ENCODE data around the gene RND2. TPM values are rescaled to one million over a fixed set of nuclear protein-coding genes. Genes with fewer than 3 reads are reported as not detected.

The RND2 gene
- total and polyA plus RNA-seq, 2 experiments from 2014 or later: 18.5 to 22.9 TPM

DNA sequence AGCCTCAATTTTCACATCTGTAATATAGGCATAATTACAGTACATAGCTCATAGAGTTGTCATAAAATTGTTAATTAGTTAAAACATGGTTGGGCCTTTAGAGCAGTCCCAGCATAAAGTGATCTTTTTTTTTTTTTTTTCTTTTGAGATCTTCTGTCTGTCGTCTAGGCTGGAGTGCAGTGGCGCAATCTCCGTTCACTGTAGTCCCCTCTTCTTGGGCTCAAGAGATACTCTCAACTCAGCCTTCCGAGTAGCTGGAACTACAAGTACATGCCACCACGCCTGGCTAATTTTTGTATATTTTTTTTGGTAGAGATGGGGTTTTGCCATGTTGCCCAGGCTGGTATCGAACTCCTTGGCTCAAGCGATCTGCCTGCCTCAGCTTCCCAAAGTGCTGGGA, 31.0 kb downstream of the RND2 start:
- TF ChIP-seq ZNF331 (CRISPR knock-in tag; IDR thresholded peaks at IDR 0.05; ENCODE audit: low read depth) (no peak), STAT1 (IDR thresholded peaks at IDR 0.05; ENCODE audit: unreplicated experiment) (no peak), EZH2phosphoT487 (IDR thresholded peaks at IDR 0.05; ENCODE audit: unreplicated experiment) (no peak), EZH2 (IDR thresholded peaks at IDR 0.05; ENCODE audit: low read depth, unreplicated experiment) (no peak), JUNB (IDR thresholded peaks at IDR 0.05; ENCODE audit: unreplicated experiment) (no peak), CREB1 (CRISPR knock-in tag; IDR thresholded peaks at IDR 0.05; ENCODE audit: low read depth) (no peak), NANOG (IDR thresholded peaks at IDR 0.05; ENCODE audit: borderline replicate concordance) (no peak), ZNF114 (CRISPR knock-in tag; IDR thresholded peaks at IDR 0.05) (no peak), POLR2AphosphoS5 (IDR thresholded peaks at IDR 0.05; ENCODE audit: low read depth) (no peak)
- TF ChIP-seq, protein P1, sequence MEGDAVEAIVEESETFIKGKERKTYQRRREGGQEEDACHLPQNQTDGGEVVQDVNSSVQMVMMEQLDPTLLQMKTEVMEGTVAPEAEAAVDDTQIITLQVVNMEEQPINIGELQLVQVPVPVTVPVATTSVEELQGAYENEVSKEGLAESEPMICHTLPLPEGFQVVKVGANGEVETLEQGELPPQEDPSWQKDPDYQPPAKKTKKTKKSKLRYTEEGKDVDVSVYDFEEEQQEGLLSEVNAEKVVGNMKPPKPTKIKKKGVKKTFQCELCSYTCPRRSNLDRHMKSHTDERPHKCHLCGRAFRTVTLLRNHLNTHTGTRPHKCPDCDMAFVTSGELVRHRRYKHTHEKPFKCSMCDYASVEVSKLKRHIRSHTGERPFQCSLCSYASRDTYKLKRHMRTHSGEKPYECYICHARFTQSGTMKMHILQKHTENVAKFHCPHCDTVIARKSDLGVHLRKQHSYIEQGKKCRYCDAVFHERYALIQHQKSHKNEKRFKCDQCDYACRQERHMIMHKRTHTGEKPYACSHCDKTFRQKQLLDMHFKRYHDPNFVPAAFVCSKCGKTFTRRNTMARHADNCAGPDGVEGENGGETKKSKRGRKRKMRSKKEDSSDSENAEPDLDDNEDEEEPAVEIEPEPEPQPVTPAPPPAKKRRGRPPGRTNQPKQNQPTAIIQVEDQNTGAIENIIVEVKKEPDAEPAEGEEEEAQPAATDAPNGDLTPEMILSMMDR (conservative IDR thresholded peaks at IDR 0.05; ENCODE audit: low read depth in 2 of 2): no peak
- TF ChIP-seq, protein P2, sequence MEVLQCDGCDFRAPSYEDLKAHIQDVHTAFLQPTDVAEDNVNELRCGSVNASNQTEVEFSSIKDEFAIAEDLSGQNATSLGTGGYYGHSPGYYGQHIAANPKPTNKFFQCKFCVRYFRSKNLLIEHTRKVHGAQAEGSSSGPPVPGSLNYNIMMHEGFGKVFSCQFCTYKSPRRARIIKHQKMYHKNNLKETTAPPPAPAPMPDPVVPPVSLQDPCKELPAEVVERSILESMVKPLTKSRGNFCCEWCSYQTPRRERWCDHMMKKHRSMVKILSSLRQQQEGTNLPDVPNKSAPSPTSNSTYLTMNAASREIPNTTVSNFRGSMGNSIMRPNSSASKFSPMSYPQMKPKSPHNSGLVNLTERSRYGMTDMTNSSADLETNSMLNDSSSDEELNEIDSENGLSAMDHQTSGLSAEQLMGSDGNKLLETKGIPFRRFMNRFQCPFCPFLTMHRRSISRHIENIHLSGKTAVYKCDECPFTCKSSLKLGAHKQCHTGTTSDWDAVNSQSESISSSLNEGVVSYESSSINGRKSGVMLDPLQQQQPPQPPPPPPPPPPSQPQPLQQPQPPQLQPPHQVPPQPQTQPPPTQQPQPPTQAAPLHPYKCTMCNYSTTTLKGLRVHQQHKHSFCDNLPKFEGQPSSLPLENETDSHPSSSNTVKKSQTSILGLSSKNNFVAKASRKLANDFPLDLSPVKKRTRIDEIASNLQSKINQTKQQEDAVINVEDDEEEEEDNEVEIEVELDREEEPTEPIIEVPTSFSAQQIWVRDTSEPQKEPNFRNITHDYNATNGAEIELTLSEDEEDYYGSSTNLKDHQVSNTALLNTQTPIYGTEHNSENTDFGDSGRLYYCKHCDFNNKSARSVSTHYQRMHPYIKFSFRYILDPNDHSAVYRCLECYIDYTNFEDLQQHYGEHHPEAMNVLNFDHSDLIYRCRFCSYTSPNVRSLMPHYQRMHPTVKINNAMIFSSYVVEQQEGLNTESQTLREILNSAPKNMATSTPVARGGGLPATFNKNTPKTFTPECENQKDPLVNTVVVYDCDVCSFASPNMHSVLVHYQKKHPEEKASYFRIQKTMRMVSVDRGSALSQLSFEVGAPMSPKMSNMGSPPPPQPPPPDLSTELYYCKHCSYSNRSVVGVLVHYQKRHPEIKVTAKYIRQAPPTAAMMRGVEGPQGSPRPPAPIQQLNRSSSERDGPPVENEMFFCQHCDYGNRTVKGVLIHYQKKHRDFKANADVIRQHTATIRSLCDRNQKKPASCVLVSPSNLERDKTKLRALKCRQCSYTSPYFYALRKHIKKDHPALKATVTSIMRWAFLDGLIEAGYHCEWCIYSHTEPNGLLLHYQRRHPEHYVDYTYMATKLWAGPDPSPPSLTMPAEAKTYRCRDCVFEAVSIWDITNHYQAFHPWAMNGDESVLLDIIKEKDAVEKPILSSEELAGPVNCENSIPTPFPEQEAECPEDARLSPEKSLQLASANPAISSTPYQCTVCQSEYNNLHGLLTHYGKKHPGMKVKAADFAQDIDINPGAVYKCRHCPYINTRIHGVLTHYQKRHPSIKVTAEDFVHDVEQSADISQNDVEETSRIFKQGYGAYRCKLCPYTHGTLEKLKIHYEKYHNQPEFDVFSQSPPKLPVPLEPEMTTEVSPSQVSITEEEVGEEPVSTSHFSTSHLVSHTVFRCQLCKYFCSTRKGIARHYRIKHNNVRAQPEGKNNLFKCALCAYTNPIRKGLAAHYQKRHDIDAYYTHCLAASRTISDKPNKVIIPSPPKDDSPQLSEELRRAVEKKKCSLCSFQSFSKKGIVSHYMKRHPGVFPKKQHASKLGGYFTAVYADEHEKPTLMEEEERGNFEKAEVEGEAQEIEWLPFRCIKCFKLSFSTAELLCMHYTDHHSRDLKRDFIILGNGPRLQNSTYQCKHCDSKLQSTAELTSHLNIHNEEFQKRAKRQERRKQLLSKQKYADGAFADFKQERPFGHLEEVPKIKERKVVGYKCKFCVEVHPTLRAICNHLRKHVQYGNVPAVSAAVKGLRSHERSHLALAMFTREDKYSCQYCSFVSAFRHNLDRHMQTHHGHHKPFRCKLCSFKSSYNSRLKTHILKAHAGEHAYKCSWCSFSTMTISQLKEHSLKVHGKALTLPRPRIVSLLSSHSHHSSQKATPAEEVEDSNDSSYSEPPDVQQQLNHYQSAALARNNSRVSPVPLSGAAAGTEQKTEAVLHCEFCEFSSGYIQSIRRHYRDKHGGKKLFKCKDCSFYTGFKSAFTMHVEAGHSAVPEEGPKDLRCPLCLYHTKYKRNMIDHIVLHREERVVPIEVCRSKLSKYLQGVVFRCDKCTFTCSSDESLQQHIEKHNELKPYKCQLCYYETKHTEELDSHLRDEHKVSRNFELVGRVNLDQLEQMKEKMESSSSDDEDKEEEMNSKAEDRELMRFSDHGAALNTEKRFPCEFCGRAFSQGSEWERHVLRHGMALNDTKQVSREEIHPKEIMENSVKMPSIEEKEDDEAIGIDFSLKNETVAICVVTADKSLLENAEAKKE (CRISPR knock-in tag; IDR thresholded peaks at IDR 0.05): no peak
- TF ChIP-seq, protein P3, sequence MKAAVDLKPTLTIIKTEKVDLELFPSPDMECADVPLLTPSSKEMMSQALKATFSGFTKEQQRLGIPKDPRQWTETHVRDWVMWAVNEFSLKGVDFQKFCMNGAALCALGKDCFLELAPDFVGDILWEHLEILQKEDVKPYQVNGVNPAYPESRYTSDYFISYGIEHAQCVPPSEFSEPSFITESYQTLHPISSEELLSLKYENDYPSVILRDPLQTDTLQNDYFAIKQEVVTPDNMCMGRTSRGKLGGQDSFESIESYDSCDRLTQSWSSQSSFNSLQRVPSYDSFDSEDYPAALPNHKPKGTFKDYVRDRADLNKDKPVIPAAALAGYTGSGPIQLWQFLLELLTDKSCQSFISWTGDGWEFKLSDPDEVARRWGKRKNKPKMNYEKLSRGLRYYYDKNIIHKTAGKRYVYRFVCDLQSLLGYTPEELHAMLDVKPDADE (IDR thresholded peaks at IDR 0.05): no peak
- TF ChIP-seq, protein P4, sequence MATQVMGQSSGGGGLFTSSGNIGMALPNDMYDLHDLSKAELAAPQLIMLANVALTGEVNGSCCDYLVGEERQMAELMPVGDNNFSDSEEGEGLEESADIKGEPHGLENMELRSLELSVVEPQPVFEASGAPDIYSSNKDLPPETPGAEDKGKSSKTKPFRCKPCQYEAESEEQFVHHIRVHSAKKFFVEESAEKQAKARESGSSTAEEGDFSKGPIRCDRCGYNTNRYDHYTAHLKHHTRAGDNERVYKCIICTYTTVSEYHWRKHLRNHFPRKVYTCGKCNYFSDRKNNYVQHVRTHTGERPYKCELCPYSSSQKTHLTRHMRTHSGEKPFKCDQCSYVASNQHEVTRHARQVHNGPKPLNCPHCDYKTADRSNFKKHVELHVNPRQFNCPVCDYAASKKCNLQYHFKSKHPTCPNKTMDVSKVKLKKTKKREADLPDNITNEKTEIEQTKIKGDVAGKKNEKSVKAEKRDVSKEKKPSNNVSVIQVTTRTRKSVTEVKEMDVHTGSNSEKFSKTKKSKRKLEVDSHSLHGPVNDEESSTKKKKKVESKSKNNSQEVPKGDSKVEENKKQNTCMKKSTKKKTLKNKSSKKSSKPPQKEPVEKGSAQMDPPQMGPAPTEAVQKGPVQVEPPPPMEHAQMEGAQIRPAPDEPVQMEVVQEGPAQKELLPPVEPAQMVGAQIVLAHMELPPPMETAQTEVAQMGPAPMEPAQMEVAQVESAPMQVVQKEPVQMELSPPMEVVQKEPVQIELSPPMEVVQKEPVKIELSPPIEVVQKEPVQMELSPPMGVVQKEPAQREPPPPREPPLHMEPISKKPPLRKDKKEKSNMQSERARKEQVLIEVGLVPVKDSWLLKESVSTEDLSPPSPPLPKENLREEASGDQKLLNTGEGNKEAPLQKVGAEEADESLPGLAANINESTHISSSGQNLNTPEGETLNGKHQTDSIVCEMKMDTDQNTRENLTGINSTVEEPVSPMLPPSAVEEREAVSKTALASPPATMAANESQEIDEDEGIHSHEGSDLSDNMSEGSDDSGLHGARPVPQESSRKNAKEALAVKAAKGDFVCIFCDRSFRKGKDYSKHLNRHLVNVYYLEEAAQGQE (IDR thresholded peaks at IDR 0.05; ENCODE audit: unreplicated experiment): no peak
- no peaks in the 10 kb centered on the region for H4K20me1 ChIP-seq (replicated peaks; ENCODE audit: insufficient read depth)
- H3K36me3 ChIP-seq (ENCODE audit: insufficient read depth): peaks cover 12% of the 10 kb centered on the region; the same call in 1 of the 2 replicates
- no peaks in the 10 kb centered on the region for H3K9me2 ChIP-seq (ENCODE audit: insufficient read depth)
- no peak overlapping the region for H3K4me2 ChIP-seq
- no peak overlapping the region for H2AFZ ChIP-seq
- no peaks in the 10 kb centered on the region for H3K27me3 ChIP-seq (ENCODE audit: insufficient read depth)
- peaks cover 8% of the 10 kb centered on the region for H3K27me3 Mint-ChIP-seq (ENCODE audit: insufficient read depth, low read depth, poor library complexity)
- H3F3A ChIP-seq (replicated peaks; ENCODE audit: low read depth): no peaks in the 10 kb centered on the region
- no peaks in the 10 kb centered on the region for H3K79me2 ChIP-seq (replicated peaks; ENCODE audit: insufficient read depth)
- H3K4me1 Mint-ChIP-seq: peaks cover 3% of the 10 kb centered on the region; the same call in 2 of the 3 replicates
- no peak overlapping the region for H3K27ac Mint-ChIP-seq
- H3K27ac ChIP-seq (ENCODE audit: low read depth): no peak overlapping the region
- H3K36me3 Mint-ChIP-seq (ENCODE audit: low read depth): peaks cover 53% of the 10 kb centered on the region
- H3K4me3 Mint-ChIP-seq: no peak overlapping the region
- ATAC-seq (no peak), DNase-seq (ENCODE audit: low spot score) (no peak)
- H3K9me3 Mint-ChIP-seq: no peaks in the 10 kb centered on the region
- H3K4me3 ChIP-seq: no peak overlapping the region
- no peaks in the 10 kb centered on the region for H3K4me1 ChIP-seq (ENCODE audit: insufficient read depth)

Data from GM23338 (cell line).